HCT116 (cell line): Measurements from ENCODE around the gene PRRX2. TPM values are rescaled to one million over a fixed set of nuclear protein-coding genes. Genes with fewer than 3 reads are reported as not detected.

Experiments
- ATAC-seq: fragments of 200-7000 bp; cut with Tn5 transposase; 2 replicates; pipeline ENCODE4 v1.9.1; 2020; ENCODE audit warnings: mild to moderate bottlenecking, moderate library complexity
- BruUV-seq: library from RNA; stranded (reverse); fragments of 400-500 nt; replicated peaks from 2 replicates; lab custom pipeline; 2021; lab: Mats Ljungman, UMichigan
- CTCF ChIA-PET: fragments of 300-600 bp; sonication (Branson Sonifier 250); formaldehyde crosslinking; loops from one replicate; lab custom pipeline; 2021; ENCODE audit warnings: antibody characterized with exemption; lab: Charles Lee
- POLR2A ChIA-PET: fragments of 300-600, 350-600 bp; sonication (Branson Sonifier 250); formaldehyde crosslinking; loops from one replicate; lab custom pipeline; 2021; ENCODE audit warnings: antibody characterized with exemption; lab: Charles Lee
- RAD21 ChIA-PET, 2 experiments: fragments of 300-600 bp; sonication (Branson Sonifier 250); formaldehyde crosslinking; loops; one replicate each; lab custom pipeline; 2023; ENCODE audit warnings: low total read pairs in 2 of 2; ENCODE audit not compliant: uncharacterized antibody in 2 of 2, unreplicated experiment in 2 of 2, low non-redundant PET in 1 of 2; lab: Charles Lee
- DNase-seq: peaks from one replicate; pipeline ENCODE4 v3.0.0-alpha.2; 2010; ENCODE audit warnings: low read depth, low spot score
- H2AFZ ChIP-seq: fragments of 200-600 bp; shearing (Covaris generic), sonication (generic); 2 replicates; pipeline ENCODE4 v1.6.1; 2017; ENCODE audit warnings: low read depth, mixed run types, mixed read lengths, antibody characterized with exemption, low read length; ENCODE audit not compliant: poor library complexity, severe bottlenecking
- H3K27ac ChIP-seq: 2 replicates; pipeline ENCODE4 v1.5.1; 2012; ENCODE audit warnings: low read depth, low read length
- H3K27me3 ChIP-seq: fragments of 200-600 bp; sonication (generic); 2 replicates; pipeline ENCODE4 v1.6.1; 2016; ENCODE audit warnings: mixed run types, low read length, mixed read lengths; ENCODE audit not compliant: insufficient read depth
- H3K36me3 ChIP-seq, 2 experiments: fragments of 200-500 bp in 1 of 2; fragments of 200-600 bp in 1 of 2; sonication (Bioruptor generic) in 1 of 2; sonication (generic) in 1 of 2; 2 replicates each; pipeline versions ENCODE4 v1.5.1 to v1.6.1; 2014 to 2016; ENCODE audit warnings: low read length in 2 of 2, inconsistent platforms in 1 of 2, mixed read lengths in 1 of 2, mixed run types in 1 of 2; ENCODE audit not compliant: insufficient read depth in 2 of 2, control insufficient read depth in 1 of 2
- H3K4me1 ChIP-seq, 2 experiments: fragments of 200-600 bp in 1 of 2; sonication (generic) in 1 of 2; 2 replicates each; pipeline versions ENCODE4 v1.5.1 to v1.6.1; 2012 to 2017; ENCODE audit warnings: low read length in 2 of 2, inconsistent platforms in 1 of 2, mild to moderate bottlenecking in 1 of 2, mixed read lengths in 1 of 2, mixed run types in 1 of 2, moderate library complexity in 1 of 2; ENCODE audit not compliant: insufficient read depth in 2 of 2, control insufficient read depth in 1 of 2
- H3K4me2 ChIP-seq: fragments of 200-600 bp; sonication (generic); 2 replicates; pipeline ENCODE4 v1.6.1; 2017; ENCODE audit warnings: mixed run types, low read length, mixed read lengths
- H3K4me3 ChIP-seq, 2 experiments: fragments of 200-600 bp in 1 of 2; sonication (generic) in 1 of 2; replicated peaks in 1 of 2; 2 replicates each; pipeline ENCODE4 v1.5.1; 2011 to 2016; ENCODE audit warnings: low read length in 2 of 2, control low read depth in 1 of 2, low read depth in 1 of 2, mild to moderate bottlenecking in 1 of 2, mixed read lengths in 1 of 2, mixed run types in 1 of 2
- H3K79me2 ChIP-seq: fragments of 200-600 bp; sonication (generic); 2 replicates; pipeline ENCODE4 v1.6.1; 2017; ENCODE audit warnings: mild to moderate bottlenecking, mixed run types, low read length, moderate library complexity, mixed read lengths; ENCODE audit not compliant: insufficient read depth
- H3K9ac ChIP-seq: fragments of 200-600 bp; sonication (generic); 2 replicates; pipeline ENCODE4 v1.6.1; 2016; ENCODE audit warnings: low read length, mixed read lengths
- H3K9me2 ChIP-seq: fragments of 200-600 bp; sonication (generic), shearing (Covaris generic); 2 replicates; pipeline ENCODE4 v1.6.1; 2017; ENCODE audit warnings: mixed run types, mild to moderate bottlenecking, moderate library complexity; ENCODE audit not compliant: insufficient read depth
- H3K9me3 ChIP-seq, 2 experiments: fragments of 200-500 bp in 1 of 2; fragments of 200-600 bp in 1 of 2; sonication (Bioruptor generic) in 1 of 2; sonication (generic) in 1 of 2; 2 replicates each; pipeline ENCODE4 v1.6.1; 2014 to 2017; ENCODE audit warnings: low read length in 2 of 2, mixed read lengths in 2 of 2, inconsistent platforms in 1 of 2, low read depth in 1 of 2, mild to moderate bottlenecking in 1 of 2, mixed run types in 1 of 2, moderate library complexity in 1 of 2; ENCODE audit not compliant: control insufficient read depth in 1 of 2, insufficient read depth in 1 of 2
- H4K20me1 ChIP-seq: fragments of 200-600 bp; sonication (generic), shearing (Covaris generic); 2 replicates; pipeline ENCODE4 v1.6.1; 2017; ENCODE audit warnings: mixed run types, mild to moderate bottlenecking, moderate library complexity; ENCODE audit not compliant: insufficient read depth
- CBX3 ChIP-seq: IDR thresholded peaks from 2 replicates; pipeline ENCODE4 v1.6.1; 2012; ENCODE audit warnings: low read depth
- CEBPB ChIP-seq: IDR thresholded peaks from 2 replicates; pipeline ENCODE4 v1.6.1; 2012; ENCODE audit warnings: low read depth
- EGR1 ChIP-seq: IDR thresholded peaks from 2 replicates; pipeline ENCODE4 v1.6.1; 2012; ENCODE audit warnings: low read depth
- ELF1 ChIP-seq: IDR thresholded peaks from 2 replicates; pipeline ENCODE4 v1.6.1; 2012; ENCODE audit warnings: low read depth, borderline replicate concordance
- EZH2 ChIP-seq: fragments of 200-600 bp; sonication (generic); IDR thresholded peaks from 2 replicates; pipeline ENCODE4 v1.6.1; 2017; ENCODE audit warnings: antibody characterized with exemption, mixed run types
- FOSL1 ChIP-seq: IDR thresholded peaks from 2 replicates; pipeline ENCODE4 v1.6.1; 2012; ENCODE audit warnings: low read depth
- RAD21 ChIP-seq: IDR thresholded peaks from 2 replicates; pipeline ENCODE4 v1.6.1; 2012; ENCODE audit warnings: low read depth, mild to moderate bottlenecking
- SRF ChIP-seq: IDR thresholded peaks from 2 replicates; pipeline ENCODE4 v1.6.1; 2012; ENCODE audit warnings: low read depth
- YY1 ChIP-seq: IDR thresholded peaks from 2 replicates; pipeline ENCODE4 v1.6.1; 2011; ENCODE audit warnings: low read length, low read depth, moderate library complexity, mild to moderate bottlenecking; ENCODE audit not compliant: insufficient replicate concordance; ENCODE audit errors: extremely low read depth
- ZFX ChIP-seq: fragments of 450-650 bp; IDR thresholded peaks from 2 replicates; pipeline ENCODE4 v1.6.1; 2017
- intact Hi-C: fragments of 100-400 bp; cut with micrococcal nuclease; formaldehyde crosslinking; loops from 2 replicates; pipeline ENCODE4 v1.10.0; 2022
- total RNA-seq: library from RNA; stranded (reverse); gene quantifications from one replicate; pipeline ENCODE4 v1.2.1, GENCODE V29; 2021; ENCODE audit not compliant: unreplicated experiment
- TF ChIP-seq, protein P1 (sequence below): IDR thresholded peaks from 2 replicates; pipeline ENCODE4 v1.6.1; 2012
- TF ChIP-seq, protein P2 (sequence below): IDR thresholded peaks from 2 replicates; pipeline ENCODE4 v1.6.1; 2012
- TF ChIP-seq, protein P3 (sequence below): IDR thresholded peaks from 2 replicates; pipeline ENCODE4 v1.6.1; 2011; ENCODE audit warnings: mild to moderate bottlenecking, low read length, moderate library complexity; ENCODE audit not compliant: insufficient replicate concordance; ENCODE audit errors: extremely low read depth
- TF ChIP-seq, protein P4 (sequence below): IDR thresholded peaks from 2 replicates; pipeline ENCODE4 v1.6.1; 2012; ENCODE audit warnings: low read depth
- TF ChIP-seq, protein P5 (sequence below), 3 experiments: fragments of 200-600 bp in 1 of 3; sonication (generic) in 1 of 3; IDR thresholded peaks in 2 of 3; conservative IDR thresholded peaks in 1 of 3; 2 replicates each; pipeline ENCODE4 v1.5.1; 2012 to 2017; ENCODE audit warnings: low read depth in 2 of 3, low read length in 2 of 3, antibody characterized with exemption in 1 of 3, borderline replicate concordance in 1 of 3, control low read depth in 1 of 3, mild to moderate bottlenecking in 1 of 3, mixed read lengths in 1 of 3, mixed run types in 1 of 3, moderate library complexity in 1 of 3; ENCODE audit not compliant: insufficient read depth in 1 of 3

Gene PRRX2
- total RNA-seq, 1 experiment from 2014 or later, result 25.5 TPM

DNA sequence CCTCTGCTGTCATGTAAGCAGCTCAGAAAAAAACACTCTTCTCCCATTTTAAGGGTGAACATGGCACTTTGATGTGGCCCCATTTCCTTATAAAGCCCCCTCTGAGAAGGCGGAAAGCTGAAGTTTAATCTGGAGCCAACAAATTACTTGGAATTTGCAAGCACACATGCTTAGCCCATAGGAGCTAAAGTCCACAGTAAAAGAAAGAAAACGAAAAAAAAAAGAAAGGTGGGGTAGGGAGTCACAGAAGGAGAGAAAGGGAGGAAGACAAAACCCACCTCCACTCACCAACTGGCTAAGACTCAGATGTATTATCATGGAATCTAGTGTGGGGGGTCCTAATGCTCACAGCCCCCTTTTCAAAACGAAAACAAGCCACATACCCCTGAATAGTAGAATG, 30.4 kb downstream of the PRRX2 start:
- Histone ChIP-seq H3K9ac (no peak overlapping the region), H3K4me2 (no peak overlapping the region), H4K20me1 (no peaks in the 10 kb centered on the region), H3K9me2 (no peaks in the 10 kb centered on the region), H3K79me2 (0 out of 2 replicates have a peak, but pooled peaks cover 3% of the 10 kb centered on the region), H2AFZ (no peak overlapping the region), H3K4me3 (no peak overlapping the region), H3K36me3 (0 out of 4 replicates have a peak, but pooled peaks cover 0 to 3% of the 10 kb centered on the region in 2 experiments), H3K4me1 (peaks cover 32 to 43% of the 10 kb centered on the region in 2 experiments)
- ChIA-PET RAD21 (no interaction called here), CTCF (interaction anchor here (1.5 kb wide), 1 partner anchor 95 kb away, joined by 6 read pairs; no protein-coding TSS in a partner anchor)
- DNase-seq, result no peak
- BruUV-seq, result no TSS peak
- no peak for ATAC-seq
- TF ChIP-seq, protein P1, sequence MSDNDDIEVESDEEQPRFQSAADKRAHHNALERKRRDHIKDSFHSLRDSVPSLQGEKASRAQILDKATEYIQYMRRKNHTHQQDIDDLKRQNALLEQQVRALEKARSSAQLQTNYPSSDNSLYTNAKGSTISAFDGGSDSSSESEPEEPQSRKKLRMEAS, result no peak
- TF ChIP-seq, protein P2, sequence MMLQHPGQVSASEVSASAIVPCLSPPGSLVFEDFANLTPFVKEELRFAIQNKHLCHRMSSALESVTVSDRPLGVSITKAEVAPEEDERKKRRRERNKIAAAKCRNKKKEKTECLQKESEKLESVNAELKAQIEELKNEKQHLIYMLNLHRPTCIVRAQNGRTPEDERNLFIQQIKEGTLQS, result no peak
- TF ChIP-seq, protein P3, sequence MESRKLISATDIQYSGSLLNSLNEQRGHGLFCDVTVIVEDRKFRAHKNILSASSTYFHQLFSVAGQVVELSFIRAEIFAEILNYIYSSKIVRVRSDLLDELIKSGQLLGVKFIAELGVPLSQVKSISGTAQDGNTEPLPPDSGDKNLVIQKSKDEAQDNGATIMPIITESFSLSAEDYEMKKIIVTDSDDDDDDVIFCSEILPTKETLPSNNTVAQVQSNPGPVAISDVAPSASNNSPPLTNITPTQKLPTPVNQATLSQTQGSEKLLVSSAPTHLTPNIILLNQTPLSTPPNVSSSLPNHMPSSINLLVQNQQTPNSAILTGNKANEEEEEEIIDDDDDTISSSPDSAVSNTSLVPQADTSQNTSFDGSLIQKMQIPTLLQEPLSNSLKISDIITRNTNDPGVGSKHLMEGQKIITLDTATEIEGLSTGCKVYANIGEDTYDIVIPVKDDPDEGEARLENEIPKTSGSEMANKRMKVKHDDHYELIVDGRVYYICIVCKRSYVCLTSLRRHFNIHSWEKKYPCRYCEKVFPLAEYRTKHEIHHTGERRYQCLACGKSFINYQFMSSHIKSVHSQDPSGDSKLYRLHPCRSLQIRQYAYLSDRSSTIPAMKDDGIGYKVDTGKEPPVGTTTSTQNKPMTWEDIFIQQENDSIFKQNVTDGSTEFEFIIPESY, result no peak
- TF ChIP-seq, protein P4, sequence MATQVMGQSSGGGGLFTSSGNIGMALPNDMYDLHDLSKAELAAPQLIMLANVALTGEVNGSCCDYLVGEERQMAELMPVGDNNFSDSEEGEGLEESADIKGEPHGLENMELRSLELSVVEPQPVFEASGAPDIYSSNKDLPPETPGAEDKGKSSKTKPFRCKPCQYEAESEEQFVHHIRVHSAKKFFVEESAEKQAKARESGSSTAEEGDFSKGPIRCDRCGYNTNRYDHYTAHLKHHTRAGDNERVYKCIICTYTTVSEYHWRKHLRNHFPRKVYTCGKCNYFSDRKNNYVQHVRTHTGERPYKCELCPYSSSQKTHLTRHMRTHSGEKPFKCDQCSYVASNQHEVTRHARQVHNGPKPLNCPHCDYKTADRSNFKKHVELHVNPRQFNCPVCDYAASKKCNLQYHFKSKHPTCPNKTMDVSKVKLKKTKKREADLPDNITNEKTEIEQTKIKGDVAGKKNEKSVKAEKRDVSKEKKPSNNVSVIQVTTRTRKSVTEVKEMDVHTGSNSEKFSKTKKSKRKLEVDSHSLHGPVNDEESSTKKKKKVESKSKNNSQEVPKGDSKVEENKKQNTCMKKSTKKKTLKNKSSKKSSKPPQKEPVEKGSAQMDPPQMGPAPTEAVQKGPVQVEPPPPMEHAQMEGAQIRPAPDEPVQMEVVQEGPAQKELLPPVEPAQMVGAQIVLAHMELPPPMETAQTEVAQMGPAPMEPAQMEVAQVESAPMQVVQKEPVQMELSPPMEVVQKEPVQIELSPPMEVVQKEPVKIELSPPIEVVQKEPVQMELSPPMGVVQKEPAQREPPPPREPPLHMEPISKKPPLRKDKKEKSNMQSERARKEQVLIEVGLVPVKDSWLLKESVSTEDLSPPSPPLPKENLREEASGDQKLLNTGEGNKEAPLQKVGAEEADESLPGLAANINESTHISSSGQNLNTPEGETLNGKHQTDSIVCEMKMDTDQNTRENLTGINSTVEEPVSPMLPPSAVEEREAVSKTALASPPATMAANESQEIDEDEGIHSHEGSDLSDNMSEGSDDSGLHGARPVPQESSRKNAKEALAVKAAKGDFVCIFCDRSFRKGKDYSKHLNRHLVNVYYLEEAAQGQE, result no peak
- TF ChIP-seq EGR1 (no peak), CBX3 (no peak), CEBPB (no peak), RAD21 (no peak), YY1 (no peak), FOSL1 (no peak), SRF (no peak), ELF1 (no peak), EZH2 (no peak), ZFX (no peak)
- TF ChIP-seq, protein P5, sequence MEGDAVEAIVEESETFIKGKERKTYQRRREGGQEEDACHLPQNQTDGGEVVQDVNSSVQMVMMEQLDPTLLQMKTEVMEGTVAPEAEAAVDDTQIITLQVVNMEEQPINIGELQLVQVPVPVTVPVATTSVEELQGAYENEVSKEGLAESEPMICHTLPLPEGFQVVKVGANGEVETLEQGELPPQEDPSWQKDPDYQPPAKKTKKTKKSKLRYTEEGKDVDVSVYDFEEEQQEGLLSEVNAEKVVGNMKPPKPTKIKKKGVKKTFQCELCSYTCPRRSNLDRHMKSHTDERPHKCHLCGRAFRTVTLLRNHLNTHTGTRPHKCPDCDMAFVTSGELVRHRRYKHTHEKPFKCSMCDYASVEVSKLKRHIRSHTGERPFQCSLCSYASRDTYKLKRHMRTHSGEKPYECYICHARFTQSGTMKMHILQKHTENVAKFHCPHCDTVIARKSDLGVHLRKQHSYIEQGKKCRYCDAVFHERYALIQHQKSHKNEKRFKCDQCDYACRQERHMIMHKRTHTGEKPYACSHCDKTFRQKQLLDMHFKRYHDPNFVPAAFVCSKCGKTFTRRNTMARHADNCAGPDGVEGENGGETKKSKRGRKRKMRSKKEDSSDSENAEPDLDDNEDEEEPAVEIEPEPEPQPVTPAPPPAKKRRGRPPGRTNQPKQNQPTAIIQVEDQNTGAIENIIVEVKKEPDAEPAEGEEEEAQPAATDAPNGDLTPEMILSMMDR (IDR thresholded peaks at IDR 0.05 in 2 of 3, conservative IDR thresholded peaks at IDR 0.05 in 1 of 3; ENCODE audit: borderline replicate concordance in 1 of 3, insufficient read depth in 1 of 3, low read depth in 2 of 3, low read length in 2 of 3), result no peak
- TF ChIP-seq, all 23 proteins: peak for 0
- POLR2A ChIA-PET, result interaction anchor here (1.4 kb wide), 1 partner anchor 81 kb away, joined by 3 read pairs; no protein-coding TSS in a partner anchor
- H3K9me3 ChIP-seq, result no peaks in the 10 kb centered on the region
- H3K27ac ChIP-seq, result no peak overlapping the region
- H3K27me3 ChIP-seq, result no peaks in the 10 kb centered on the region
- intact Hi-C loops, result no loop called here
